Cerebellar cortex (tissue), 1 donor: ENCODE data around the gene ACAA2.

ENCODE experiments used
- DNase-seq: peaks from one replicate; pipeline ENCODE4 v3.0.0-alpha.2; 2015; ENCODE audit warnings: low spot score

The ACAA2 gene

DNA sequence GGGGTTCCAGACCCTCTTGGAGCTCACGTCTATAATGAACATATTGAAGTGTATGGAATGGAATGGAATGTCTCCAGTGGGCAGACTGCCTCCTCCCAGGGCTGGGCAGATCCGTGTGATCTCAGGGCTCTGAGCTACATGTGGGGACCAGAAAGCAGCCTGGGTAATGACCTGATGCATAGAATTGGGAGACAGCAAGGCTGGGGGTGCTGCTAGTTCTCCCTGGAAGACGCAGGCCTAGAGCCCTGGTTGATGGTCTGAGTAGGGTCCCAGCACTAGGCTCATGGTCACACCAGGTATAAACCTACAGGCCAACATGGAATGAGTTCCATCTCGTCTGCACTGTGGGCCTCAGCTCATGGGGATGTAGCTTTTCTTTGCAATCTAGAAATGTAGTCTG, 46.7 kb downstream of the ACAA2 start:
- no peak for DNase-seq

DNA sequence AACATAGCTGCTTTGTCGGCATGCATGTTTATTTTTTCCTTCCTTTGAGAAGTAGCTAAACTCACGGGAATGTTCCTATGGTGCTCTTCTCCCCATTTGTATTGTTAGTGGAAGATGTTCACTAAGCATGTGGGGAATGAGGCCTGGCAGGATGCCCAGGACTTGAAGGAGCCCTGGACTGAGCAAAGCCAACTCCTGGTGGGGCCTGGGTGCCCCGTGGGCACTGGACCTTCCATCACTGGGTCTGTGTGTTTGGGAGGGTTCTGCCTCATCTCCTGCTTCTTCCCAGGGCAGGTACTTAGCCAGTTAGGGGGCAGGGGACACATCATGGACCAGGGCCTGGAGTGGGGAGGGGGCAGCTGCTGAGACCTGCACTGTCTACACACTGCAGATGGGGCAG, 49.3 kb downstream of the ACAA2 start:
- DNase-seq, result no peak

DNA sequence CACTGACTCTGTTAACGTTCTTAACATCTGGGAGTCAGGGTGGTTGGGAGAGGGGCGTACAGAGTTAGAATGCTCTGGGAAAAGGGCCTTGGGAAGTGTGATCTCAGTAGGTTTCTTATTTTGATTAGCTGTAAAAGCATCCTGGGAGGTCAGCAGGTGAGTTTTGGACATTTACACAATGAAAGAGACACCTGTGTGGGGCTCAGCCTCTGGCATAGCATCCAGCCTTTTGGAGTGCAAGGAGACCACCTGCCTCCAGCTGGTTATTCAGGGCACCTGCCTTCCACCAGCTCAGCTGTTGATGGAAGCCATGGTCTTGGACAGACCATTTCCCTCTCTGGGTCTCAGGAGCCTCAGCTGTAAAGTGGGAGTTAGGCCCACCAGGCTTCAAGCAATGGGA, 49.7 kb downstream of the ACAA2 start:
- DNase-seq, result no peak

GRCh38 chr18:49762191-49763077, 50.9 kb downstream of the ACAA2 start:
- no peak for DNase-seq

GRCh38 chr18:49761771-49762170, 51.6 kb downstream of the ACAA2 start:
- DNase-seq, result no peak

GRCh38 chr18:49758263-49758610, 55.1 kb downstream of the ACAA2 start:
- no peak for DNase-seq

DNA sequence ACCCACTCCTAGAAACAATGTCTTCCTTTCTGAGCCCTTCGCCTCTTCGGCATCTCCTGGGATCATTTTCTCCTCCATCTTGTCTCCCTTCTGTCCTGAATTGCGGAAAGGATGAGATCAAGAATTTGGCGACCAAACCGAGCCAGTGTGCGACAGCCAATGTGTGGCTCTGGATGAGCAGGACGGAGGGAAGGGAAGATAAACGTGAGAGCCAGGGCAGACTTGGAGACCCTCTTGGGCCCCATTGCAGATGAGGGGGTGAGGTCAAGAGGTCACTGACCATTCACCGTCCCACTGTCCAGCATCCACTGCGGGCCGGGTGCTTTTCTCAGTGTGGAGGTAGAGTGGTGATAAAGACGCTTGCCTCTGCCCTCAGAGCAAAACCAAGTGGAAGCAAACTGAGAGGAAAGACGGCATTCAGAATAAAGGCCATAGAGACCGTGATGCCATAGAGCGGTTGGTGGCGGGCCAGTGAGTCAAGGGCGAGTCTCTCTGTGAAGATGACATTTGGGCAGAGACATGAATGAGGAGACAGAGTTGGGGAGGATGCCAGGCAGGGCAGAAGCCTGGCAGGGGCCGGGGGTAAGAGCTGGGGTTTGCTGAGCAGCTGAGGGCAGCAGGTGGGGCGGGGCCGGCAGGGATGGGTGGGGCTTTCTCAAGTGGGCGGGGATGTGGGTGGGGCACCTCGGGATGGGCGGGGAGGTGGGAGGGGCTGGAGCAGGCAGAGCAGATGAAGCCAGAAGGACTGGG, 55.6 kb downstream of the ACAA2 start:
- DNase-seq, result no peak

- no peak for DNase-seq
Measured at GRCh38 chr18:49756671-49757362, 56.5 kb downstream of the ACAA2 start.

DNA sequence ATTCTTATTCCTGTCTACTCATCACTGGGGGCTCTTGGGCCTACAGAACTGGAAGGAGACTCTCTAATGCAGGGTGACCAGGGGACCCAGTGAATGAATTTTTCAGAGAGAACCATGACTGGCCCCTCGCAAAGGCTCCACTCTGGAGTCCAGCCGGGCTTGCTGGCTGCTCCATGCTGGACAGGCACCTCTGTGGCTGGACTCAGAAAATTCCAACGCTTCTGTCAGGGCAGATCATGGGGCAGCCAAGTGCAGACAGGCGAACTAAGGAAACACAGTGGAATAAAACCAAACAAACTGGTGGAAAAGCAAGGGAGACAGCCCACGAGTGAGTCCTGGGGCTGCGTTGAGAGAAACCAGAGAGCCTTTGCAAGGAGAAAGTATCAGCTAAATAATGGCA, 57.2 kb downstream of the ACAA2 start:
- DNase-seq, result no peak

DNA sequence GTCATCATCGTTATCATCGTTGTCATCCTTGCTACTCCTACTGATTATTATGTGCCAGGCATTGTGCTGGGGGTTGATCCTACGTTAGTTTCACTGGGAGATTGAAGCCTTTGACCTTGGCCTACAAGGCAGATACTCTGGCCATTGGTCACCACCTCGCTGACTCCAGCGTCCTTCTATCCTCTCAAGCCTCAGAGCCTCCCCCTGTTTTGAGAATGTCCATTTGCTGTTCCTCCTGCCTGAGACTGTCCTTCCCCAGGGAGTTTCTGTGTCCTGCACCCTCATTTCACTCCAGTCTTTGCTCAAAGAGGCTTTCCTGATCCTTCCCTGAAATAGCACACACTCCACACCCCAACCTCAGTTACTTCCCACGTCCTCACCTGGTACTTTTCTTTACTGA, 57.8 kb downstream of the ACAA2 start:
- DNase-seq, result no peak

GRCh38 chr18:49754866-49755265, 58.5 kb downstream of the ACAA2 start:
- DNase-seq, result no peak

DNA sequence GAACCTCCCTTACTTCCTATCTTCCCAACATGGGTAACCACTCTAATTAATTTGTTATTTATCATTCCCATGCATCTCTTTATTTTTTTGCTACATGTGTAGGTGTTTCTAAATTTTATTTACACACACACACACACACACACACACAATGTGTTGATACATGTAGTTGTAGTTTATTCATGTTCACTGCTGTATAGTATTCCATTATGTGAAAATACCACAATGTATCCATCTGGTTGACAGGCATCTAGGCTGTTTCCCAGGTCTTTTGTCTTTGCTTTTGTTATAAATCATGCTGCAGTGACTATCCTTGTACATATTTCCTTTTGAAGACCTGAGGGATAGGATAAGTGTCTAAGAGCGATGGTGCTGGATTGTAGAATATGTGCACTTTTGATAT, 59.7 kb downstream of the ACAA2 start:
- no peak for DNase-seq

GRCh38 chr18:49752095-49752457, 61.3 kb downstream of the ACAA2 start:
- DNase-seq, result no peak

DNA sequence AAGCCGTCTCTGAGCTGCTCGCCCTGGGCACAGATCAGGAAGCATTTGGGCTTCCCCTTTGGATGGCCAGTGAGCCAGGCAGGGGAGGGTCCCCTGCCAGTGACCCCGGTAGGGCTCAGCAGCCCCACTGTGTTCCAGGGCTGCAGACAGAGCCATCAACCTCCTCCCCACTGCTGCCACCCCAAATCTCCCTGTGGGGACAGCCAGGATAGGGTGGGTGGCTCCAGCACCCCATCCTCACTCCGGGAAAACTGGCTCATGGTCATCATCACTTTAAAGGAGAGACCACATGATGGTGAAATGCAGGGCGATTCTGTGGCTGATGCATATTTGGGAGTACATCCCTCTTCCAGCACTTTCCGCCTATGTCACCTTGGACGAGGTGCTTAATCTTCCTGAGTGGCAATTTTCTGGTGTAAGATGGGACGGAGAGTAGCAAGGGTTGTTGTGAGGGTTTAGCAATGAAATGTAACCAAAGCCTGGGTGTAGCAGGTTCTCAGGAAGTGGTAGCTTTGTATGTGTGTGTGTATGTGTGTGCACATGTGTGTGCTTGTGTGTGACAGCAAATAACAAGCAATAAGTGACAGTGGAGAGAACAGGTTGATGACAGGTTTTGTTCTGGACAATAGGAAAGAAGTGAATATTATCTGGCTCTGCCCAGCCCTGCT, 61.8 kb downstream of the ACAA2 start:
- DNase-seq, result no peak

DNA sequence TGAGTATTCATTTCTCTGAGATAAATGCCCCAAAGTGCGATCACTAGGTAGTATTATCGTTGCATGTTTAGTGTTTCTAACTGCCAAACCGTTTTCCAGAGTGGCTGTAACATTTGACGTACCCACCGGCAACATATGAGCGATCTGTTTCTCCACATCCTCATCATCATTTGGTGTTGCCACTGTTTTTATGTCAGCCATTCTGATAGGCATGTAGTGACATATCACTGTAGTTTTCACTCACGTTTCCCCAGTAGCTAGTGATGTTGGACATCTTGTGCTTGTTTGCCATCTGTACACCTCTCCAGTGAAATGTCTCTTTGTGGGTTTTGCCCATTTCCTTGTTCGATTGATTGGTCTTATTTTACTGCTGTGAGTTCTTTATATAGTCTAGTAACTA, 63.8 kb downstream of the ACAA2 start:
- DNase-seq, result no peak

- no peak for DNase-seq
Measured at GRCh38 chr18:49747876-49748275, 65.5 kb downstream of the ACAA2 start.

GRCh38 chr18:49745045-49746014, 68.0 kb downstream of the ACAA2 start:
- no peak for DNase-seq

DNA sequence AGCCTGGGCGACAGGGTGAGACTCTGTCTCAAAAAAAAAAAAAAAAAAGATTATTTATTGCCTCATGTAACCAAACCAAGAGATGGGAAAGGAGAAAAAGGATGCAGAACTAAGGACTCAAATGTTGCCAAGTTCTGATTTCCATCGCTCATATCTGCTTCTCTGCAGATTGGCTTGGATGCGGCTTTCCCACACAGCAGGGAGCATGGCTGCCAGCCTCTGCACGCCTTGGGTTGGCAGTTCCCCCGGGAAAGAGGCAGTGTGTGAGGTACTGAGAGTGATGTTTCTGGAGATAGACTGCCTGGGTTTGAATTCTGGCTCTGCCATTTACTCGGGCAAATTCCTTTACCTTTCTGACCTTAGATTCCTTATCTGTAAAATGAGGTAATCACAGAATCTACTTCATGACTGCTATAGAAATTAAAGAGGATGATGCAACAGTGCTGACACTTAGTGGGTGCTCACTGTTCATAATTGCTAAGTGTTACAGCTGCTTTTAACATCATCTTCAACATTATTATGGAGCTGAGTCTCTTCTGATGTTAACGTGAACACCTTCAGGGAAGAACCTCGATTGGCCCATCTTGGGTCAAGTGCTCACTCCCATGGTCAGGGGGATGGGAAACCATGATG, 68.8 kb downstream of the ACAA2 start:
- DNase-seq, result no peak

DNA sequence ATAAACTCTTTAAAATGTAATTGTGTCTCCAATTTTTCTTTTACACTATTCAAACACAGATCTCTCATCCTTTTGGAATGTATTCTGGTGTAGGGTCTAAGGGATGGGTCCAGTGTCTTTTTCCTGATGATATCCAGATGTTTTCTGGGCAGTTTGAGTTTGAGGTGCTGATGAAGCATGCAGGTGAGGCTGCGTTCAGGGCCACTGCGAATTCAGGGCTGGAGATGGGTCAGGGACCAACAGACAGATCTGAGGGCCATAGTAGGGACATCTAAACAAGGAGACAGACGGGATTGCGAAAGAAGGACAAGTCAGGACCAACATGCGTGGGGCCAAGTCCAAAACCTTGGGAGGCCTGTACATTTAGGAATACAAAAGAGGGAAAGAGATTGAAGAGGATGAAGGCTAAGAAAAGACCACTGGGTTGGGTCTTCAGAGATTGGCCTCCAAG, 70.2 kb downstream of the ACAA2 start:
- DNase-seq, result no peak

DNA sequence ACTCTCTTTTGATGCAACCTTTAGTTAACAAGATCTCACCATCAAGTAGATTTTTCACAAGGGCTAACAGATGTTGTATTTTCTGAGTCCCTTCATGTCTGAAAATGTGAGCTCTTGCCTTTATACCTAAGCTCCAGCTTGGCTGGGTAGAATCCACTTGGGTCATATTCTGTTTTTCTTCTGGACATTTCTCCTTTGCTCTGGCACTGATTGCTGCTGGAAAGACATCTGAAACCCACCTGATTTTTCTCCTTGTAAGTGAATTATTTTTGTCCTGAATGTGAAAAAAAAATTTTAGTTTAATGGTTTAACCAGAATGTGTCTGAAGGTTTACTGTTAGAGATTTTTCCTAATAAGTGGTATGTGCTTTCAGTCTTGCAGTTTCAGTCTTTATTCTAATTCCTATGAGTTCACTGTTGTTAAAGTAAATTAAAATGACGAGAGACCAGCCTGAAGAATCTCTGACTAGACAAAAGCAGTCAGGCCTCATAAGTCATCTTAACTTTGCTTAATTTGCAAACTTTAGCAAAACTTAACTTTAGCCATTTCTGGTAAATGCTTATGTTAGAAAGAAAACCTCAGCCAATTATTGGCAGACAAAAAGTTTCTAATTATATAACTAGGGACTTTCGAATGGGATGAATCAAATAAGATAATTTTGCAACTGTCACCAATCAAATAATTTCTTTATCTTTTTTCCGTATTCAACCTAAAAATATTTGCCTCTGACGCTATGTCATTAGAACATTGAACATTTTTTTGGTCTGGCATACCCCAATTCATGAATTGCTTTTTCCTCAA, 70.8 kb downstream of the ACAA2 start:
- no peak for DNase-seq
